IMR-90 (cell line): ENCODE measurements around the gene LTBP2. TPM values are rescaled to one million over a fixed set of nuclear protein-coding genes. Genes with fewer than 3 reads are reported as not detected.

Experiments
- ATAC-seq: fragments of 200-7000 bp; cut with Tn5 transposase; 2 replicates; pipeline ENCODE4 v1.9.1; 2020; ENCODE audit warnings: low read depth, mild to moderate bottlenecking, moderate library complexity
- BruUV-seq: library from RNA; stranded (reverse); fragments of 400-500 nt; replicated peaks from 2 replicates; lab custom pipeline; 2021; lab: Mats Ljungman, UMichigan
- CTCF ChIA-PET: fragments of 300-600 bp; formaldehyde crosslinking; extraction: SDS; loops from one replicate; lab custom pipeline; 2021; ENCODE audit warnings: antibody characterized with exemption; lab: Yijun Ruan, JAX
- POLR2A ChIA-PET: fragments of 300-600 bp; sonication (Branson Sonifier 250); formaldehyde crosslinking; loops from one replicate; lab custom pipeline; 2022; ENCODE audit warnings: antibody characterized with exemption; ENCODE audit not compliant: unreplicated experiment; lab: Charles Lee
- DNase-seq: peaks from one replicate; pipeline ENCODE4 v3.0.0; 2013
- H2AFZ ChIP-seq: replicated peaks from 2 replicates; pipeline ENCODE3; 2013; ENCODE audit warnings: low read length, mild to moderate bottlenecking; ENCODE audit not compliant: poor library complexity
- H2AK5ac ChIP-seq: 2 replicates; pipeline ENCODE4 v1.6.1; 2013; ENCODE audit warnings: low read depth, low read length, inconsistent platforms
- H2AK9ac ChIP-seq: replicated peaks from 2 replicates; pipeline ENCODE3; 2013; ENCODE audit warnings: mild to moderate bottlenecking, low read depth, low read length, moderate library complexity; ENCODE audit not compliant: poor library complexity
- H2BK120ac ChIP-seq: 2 replicates; pipeline ENCODE4 v1.6.1; 2013; ENCODE audit warnings: low read depth, low read length, inconsistent platforms
- H2BK15ac ChIP-seq: 3 replicates; pipeline ENCODE4 v1.6.1; 2013; ENCODE audit warnings: low read depth, low read length, inconsistent platforms
- H2BK20ac ChIP-seq: 2 replicates; pipeline ENCODE4 v1.6.1; 2013; ENCODE audit warnings: low read depth, mild to moderate bottlenecking, inconsistent platforms, low read length, moderate library complexity
- H2BK5ac ChIP-seq: 2 replicates; pipeline ENCODE4 v1.6.1; 2013; ENCODE audit warnings: mild to moderate bottlenecking, low read depth, low read length, inconsistent platforms; ENCODE audit not compliant: poor library complexity, severe bottlenecking
- H3K14ac ChIP-seq: replicated peaks from 2 replicates; pipeline ENCODE4 v1.6.1; 2013; ENCODE audit warnings: low read depth, low read length, inconsistent platforms
- H3K18ac ChIP-seq: 2 replicates; pipeline ENCODE4 v1.6.1; 2013; ENCODE audit warnings: low read depth, low read length, control low read depth
- H3K23ac ChIP-seq: 2 replicates; pipeline ENCODE4 v1.6.1; 2013; ENCODE audit warnings: low read depth, low read length, inconsistent platforms
- H3K27ac ChIP-seq: 2 replicates; pipeline ENCODE4 v1.5.1; 2013; ENCODE audit warnings: mild to moderate bottlenecking, control low read depth, low read length; ENCODE audit not compliant: insufficient read depth
- H3K27me3 ChIP-seq: 2 replicates; pipeline ENCODE4 v1.6.1; 2013; ENCODE audit warnings: low read length; ENCODE audit not compliant: control insufficient read depth, insufficient read depth
- H3K36me3 ChIP-seq: 2 replicates; pipeline ENCODE4 v1.6.1; 2013; ENCODE audit warnings: low read length, mixed read lengths; ENCODE audit not compliant: control insufficient read depth, insufficient read depth
- H3K4ac ChIP-seq: 2 replicates; pipeline ENCODE4 v1.6.1; 2013; ENCODE audit warnings: low read depth, low read length, inconsistent platforms
- H3K4me1 ChIP-seq: 2 replicates; pipeline ENCODE4 v1.6.1; 2013; ENCODE audit warnings: low read length, mixed read lengths; ENCODE audit not compliant: control insufficient read depth, insufficient read depth
- H3K4me2 ChIP-seq: 2 replicates; pipeline ENCODE4 v1.6.1; 2013; ENCODE audit warnings: low read depth, mild to moderate bottlenecking, control low read depth, low read length, moderate library complexity
- H3K4me3 ChIP-seq: 2 replicates; pipeline ENCODE4 v1.5.1; 2013; ENCODE audit warnings: low read depth, mild to moderate bottlenecking, control low read depth, low read length, moderate library complexity; ENCODE audit not compliant: insufficient read depth
- H3K56ac ChIP-seq: 2 replicates; pipeline ENCODE4 v1.6.1; 2013; ENCODE audit warnings: low read length, inconsistent platforms; ENCODE audit not compliant: insufficient read depth; ENCODE audit errors: extremely low read depth
- H3K79me1 ChIP-seq, 2 experiments: 2 replicates each; pipeline ENCODE4 v1.6.1; 2013; ENCODE audit warnings: low read length in 2 of 2, inconsistent platforms in 1 of 2, low read depth in 1 of 2
- H3K9ac ChIP-seq: 2 replicates; pipeline ENCODE4 v1.6.1; 2013; ENCODE audit warnings: low read depth, low read length, control low read depth
- H3K9me1 ChIP-seq: 2 replicates; pipeline ENCODE4 v1.6.1; 2013; ENCODE audit warnings: low read length, inconsistent platforms; ENCODE audit not compliant: insufficient read depth
- H3K9me3 ChIP-seq: 2 replicates; pipeline ENCODE4 v1.6.1; 2013; ENCODE audit warnings: low read length; ENCODE audit not compliant: control insufficient read depth, insufficient read depth
- H4K20me1 ChIP-seq: 2 replicates; pipeline ENCODE4 v1.6.1; 2013; ENCODE audit warnings: low read length, inconsistent platforms; ENCODE audit not compliant: insufficient read depth
- H4K5ac ChIP-seq: 2 replicates; pipeline ENCODE4 v1.6.1; 2013; ENCODE audit warnings: mild to moderate bottlenecking, low read depth, low read length, control low read depth
- H4K8ac ChIP-seq, 2 experiments: 2 replicates each; pipeline ENCODE4 v1.6.1; 2013; ENCODE audit warnings: low read depth in 2 of 2, low read length in 2 of 2, control low read depth in 1 of 2, inconsistent platforms in 1 of 2
- H4K91ac ChIP-seq: 2 replicates; pipeline ENCODE4 v1.6.1; 2013; ENCODE audit warnings: low read depth, low read length, inconsistent platforms; ENCODE audit not compliant: insufficient read depth
- BHLHE40 ChIP-seq: fragments of 150-350 bp; IDR thresholded peaks from 2 replicates; pipeline ENCODE4 v1.6.1; 2016; ENCODE audit warnings: mild to moderate bottlenecking, low read depth, low read length
- CEBPB ChIP-seq: IDR thresholded peaks from 2 replicates; pipeline ENCODE4 v1.6.1; 2012; ENCODE audit warnings: low read depth, low read length, improper control_type of control experiment
- CHD1 ChIP-seq: IDR thresholded peaks from 2 replicates; pipeline ENCODE4 v1.6.1; 2012; ENCODE audit warnings: low read depth, low read length, improper control_type of control experiment
- CTCF ChIP-seq: conservative IDR thresholded peaks from 2 replicates; pipeline ENCODE4 v1.5.1; 2012; ENCODE audit warnings: mild to moderate bottlenecking, low read depth, low read length, improper control_type of control experiment
- ELK1 ChIP-seq: fragments of 150-350 bp; IDR thresholded peaks from 2 replicates; pipeline ENCODE4 v1.6.1; 2016; ENCODE audit warnings: low read depth, mild to moderate bottlenecking, low read length, moderate library complexity, borderline replicate concordance
- FOS ChIP-seq: fragments of 150-350 bp; IDR thresholded peaks from 2 replicates; pipeline ENCODE4 v1.6.1; 2016; ENCODE audit warnings: low read depth, low read length
- MAFK ChIP-seq: IDR thresholded peaks from 2 replicates; pipeline ENCODE4 v1.6.1; 2012; ENCODE audit warnings: low read depth, low read length, improper control_type of control experiment
- MAZ ChIP-seq: IDR thresholded peaks from 2 replicates; pipeline ENCODE4 v1.6.1; 2012; ENCODE audit warnings: low read depth, mild to moderate bottlenecking, low read length, improper control_type of control experiment, moderate library complexity, borderline replicate concordance
- MXI1 ChIP-seq: IDR thresholded peaks from 2 replicates; pipeline ENCODE4 v1.6.1; 2012; ENCODE audit warnings: low read depth, mild to moderate bottlenecking, low read length, moderate library complexity, borderline replicate concordance
- RAD21 ChIP-seq: IDR thresholded peaks from 2 replicates; pipeline ENCODE4 v1.6.1; 2012; ENCODE audit warnings: low read length, improper control_type of control experiment
- RCOR1 ChIP-seq: IDR thresholded peaks from 2 replicates; pipeline ENCODE4 v1.6.1; 2012; ENCODE audit warnings: mild to moderate bottlenecking, low read length, improper control_type of control experiment; ENCODE audit not compliant: insufficient replicate concordance
- RFX5 ChIP-seq: IDR thresholded peaks from 2 replicates; pipeline ENCODE4 v1.8.0; 2012; ENCODE audit warnings: low read depth, mild to moderate bottlenecking, low read length, moderate library complexity
- USF2 ChIP-seq: fragments of 150-350 bp; IDR thresholded peaks from 2 replicates; pipeline ENCODE4 v1.6.1; 2017; ENCODE audit warnings: mild to moderate bottlenecking, antibody characterized with exemption, low read length, low read depth
- WGBS, 2 experiments: methylation state at CpG; one replicate each; pipeline versions ENCODE4 v1.1.5 to v1.1.7; 2013; ENCODE audit warnings: missing lambda C conversion rate in 2 of 2; ENCODE audit not compliant: insufficient read length in 1 of 2; ENCODE audit errors: extremely low coverage in 2 of 2; 5-methylcytosine and 5-hydroxymethylcytosine counted together
- dilution Hi-C: fragments of 300-500 bp; cut with HindIII; formaldehyde crosslinking; loops from one replicate; pipeline ENCODE4 v1.14.3; 2018; ENCODE audit warnings: low sequenced_read_pairs; ENCODE audit not compliant: unreplicated experiment
- in situ Hi-C: fragments of 300-500 bp; cut with MboI; formaldehyde crosslinking; loops from 3 replicates; pipeline ENCODE4 v1.14.3; 2019; ENCODE audit warnings: low sequenced_read_pairs, inconsistent platforms, mixed read lengths
- intact Hi-C: fragments of 100-400 bp; cut with micrococcal nuclease; formaldehyde crosslinking; loops from 2 replicates; pipeline ENCODE4 v1.10.0; 2022
- polyA plus RNA-seq, 3 experiments: library from polyadenylated mRNA; depleted of rRNA; stranded (reverse); fragments of >200 nt; gene quantifications; 2 replicates each; pipeline ENCODE4 v1.2.3, GENCODE V29; 2012; ENCODE audit warnings: low replicate concordance in 1 of 3
- total RNA-seq: library from RNA; depleted of rRNA; stranded (reverse); fragments of >200 nt; gene quantifications from 2 replicates; pipeline ENCODE4 v1.2.3, GENCODE V29; 2012

The LTBP2 gene
- total and polyA plus RNA-seq, 2 of the 4 experiments (the other 2 are of a cell fraction) = 23.8 to 79.3 TPM

GRCh38 chr14:74616507-74616906 is 4.5 kb upstream of the LTBP2 start (continued):
- peak; percentile 42; the same call in 1 of the 2 replicates for TF ChIP-seq MXI1

GRCh38 chr14:74615735-74616134 is 3.7 kb upstream of the LTBP2 start:
- Histone ChIP-seq H4K91ac (peak overlapping the region; percentile 100), H2BK120ac (peak overlapping the region; percentile 100), H3K14ac (peak overlapping the region; percentile 92), H3K9me1 (peaks cover 52% of the 10 kb centered on the region), H3K9ac (no peak overlapping the region), H3K56ac (no peak overlapping the region), H2BK5ac (peak overlapping the region; percentile 96), H2BK15ac (peak overlapping the region; percentile 92; the same call in 2 of the 3 replicates), H2AK5ac (peak overlapping the region; percentile 97), H3K4me2 (no peak overlapping the region), H3K18ac (peak overlapping the region; percentile 91; the same call in 1 of the 2 replicates), H3K79me1 (peaks cover 0 to 55% of the 10 kb centered on the region in 2 experiments; a peak in 2 of 4 replicates), H3K9me3 (no peaks in the 10 kb centered on the region), H4K20me1 (no peaks in the 10 kb centered on the region), H2BK20ac (peak overlapping the region; percentile 100), H3K4me3 (no peak overlapping the region), H3K27me3 (no peaks in the 10 kb centered on the region), H3K23ac (no peak overlapping the region), H4K5ac (peak overlapping the region; percentile 3; the same call in 1 of the 2 replicates), H3K36me3 (no peaks in the 10 kb centered on the region), H2AFZ (no peak overlapping the region), H4K8ac (peak overlapping the region; percentile 81 to 98; a peak in 3 of 4 replicates), H3K4ac (peak overlapping the region; percentile 100), H3K4me1 (peaks cover 39% of the 10 kb centered on the region), H2AK9ac (peak overlapping the region; percentile 86), H3K27ac (no peak overlapping the region)
- ChIA-PET CTCF (interaction anchor here (0.5 to 1.4 kb wide), 2 partner anchors 147 to 189 kb away, joined by 4 read pairs; no protein-coding TSS in a partner anchor), POLR2A (interaction anchor here (0.5 kb wide), 1 partner anchor 39 kb away, joined by 3 read pairs; no protein-coding TSS in a partner anchor)
- dilution Hi-C loops (no loop called here), intact Hi-C loops (loop anchor here (5.0 kb wide), 1 partner anchor 42 kb away; no protein-coding TSS in a partner anchor), in situ Hi-C loops (no loop called here)
- DNase-seq (no peak), ATAC-seq (no peak)
- BruUV-seq = no TSS peak
- WGBS, 2 experiments = 96% methylated on average over 11 of the region's 14 CpGs; no CpG with 5 or more reads in 1 of the 2 experiments
- TF ChIP-seq CTCF (no peak), MXI1 (no peak), BHLHE40 (no peak), CEBPB (no peak), MAFK (no peak), FOS (no peak), RCOR1 (no peak), ELK1 (no peak), MAZ (no peak), USF2 (no peak), RAD21 (no peak), RFX5 (no peak), CHD1 (no peak)
